Stomach (tissue), 9 donors: ENCODE results near the gene SPATA33. TPM values are rescaled to one million over a fixed set of nuclear protein-coding genes. Genes with fewer than 3 reads are reported as not detected.

Experiments
- DNase-seq, 2 donors: peaks; one replicate each; pipeline versions ENCODE4 v3.0.0 to v3.0.0-alpha.2; 2013 to 2019
- H3K27ac ChIP-seq, 5 donors: fragments of 200-600 bp in 4 of 5; sonication (generic) in 4 of 5; one replicate each; pipeline ENCODE4 v1.5.1; 2013 to 2019; ENCODE audit warnings: mild to moderate bottlenecking in 1 of 5, moderate library complexity in 1 of 5
- H3K27me3 ChIP-seq, 3 donors: fragments of 200-600 bp; sonication (generic); one replicate each; pipeline ENCODE4 v1.5.1; 2017 to 2019; ENCODE audit warnings: mixed run types in 1 of 3
- H3K36me3 ChIP-seq, 4 donors: fragments of 200-600 bp; sonication (generic); 1 replicate in 3 of 4; 2 replicates in 1 of 4; pipeline ENCODE4 v1.5.1; 2016 to 2019
- H3K4me1 ChIP-seq, 4 donors: fragments of 200-600 bp; sonication (generic); one replicate each; pipeline ENCODE4 v1.5.1; 2016 to 2019
- H3K4me3 ChIP-seq, 4 donors: fragments of 200-600 bp; sonication (generic) in 3 of 4; one replicate each; pipeline ENCODE4 v1.5.1; 2016 to 2019; ENCODE audit warnings: mild to moderate bottlenecking in 1 of 4
- H3K9me3 ChIP-seq, 4 donors: fragments of 200-600 bp; sonication (generic); one replicate each; pipeline ENCODE4 v1.5.1; 2016 to 2019
- CTCF ChIP-seq, 7 experiments: fragments of 450-650 bp in 4 of 7; fragments of 200-600 bp in 3 of 7; sonication (generic) in 3 of 7; IDR thresholded peaks; one replicate each; pipeline ENCODE4 v1.5.1; 2016 to 2019; ENCODE audit warnings: antibody characterized with exemption in 7 of 7, control low read depth in 2 of 7, mild to moderate bottlenecking in 1 of 7
- EP300 ChIP-seq: sonication (generic); formaldehyde crosslinking; IDR thresholded peaks from one replicate; pipeline ENCODE4 v1.6.1; 2017; ENCODE audit warnings: antibody characterized with exemption
- POLR2A ChIP-seq, 4 donors: fragments of 450-650 bp; IDR thresholded peaks; one replicate each; pipeline ENCODE4 v1.6.1; 2016; ENCODE audit warnings: antibody characterized with exemption in 4 of 4, control low read depth in 2 of 4, mild to moderate bottlenecking in 1 of 4, moderate library complexity in 1 of 4
- POLR2AphosphoS5 ChIP-seq, 3 donors: sonication (generic); formaldehyde crosslinking; IDR thresholded peaks; one replicate each; pipeline ENCODE4 v1.6.1; 2016; ENCODE audit warnings: antibody characterized with exemption in 3 of 3
- WGBS, 5 donors: extraction: QIAGEN DNeasy Blood & Tissue Kit in 3 of 5; methylation state at CpG; one replicate each; pipeline versions ENCODE4 v1.1.5 to v1.1.7; 2013 to 2018; 5-methylcytosine and 5-hydroxymethylcytosine counted together
- intact Hi-C: fragments of 100-400 bp; cut with DNase I; formaldehyde crosslinking; loops from one replicate; pipeline ENCODE4 v1.15.1; 2023; ENCODE audit warnings: low total_unique reads
- polyA plus RNA-seq, 3 donors: library from polyadenylated mRNA; stranded (reverse); fragments of 200-250 nt; gene quantifications; one replicate each; pipeline ENCODE4 v1.2.3, GENCODE V29; 2013
- total RNA-seq, 5 donors: library from RNA; depleted of rRNA; stranded (reverse); fragments of >200 nt; gene quantifications; one replicate each; pipeline versions ENCODE4 v1.1.0 to v1.2.3, GENCODE V29; 2014 to 2016
- donor health status: healthy with polysubstance abuse.
- donor health status: Bipolar disorder and iron deficiency.
- donor health status: healthy.

SPATA33 gene
- total and polyA plus RNA-seq, 8 donors, result 3.2 to 181 (median 11.1) TPM

DNA sequence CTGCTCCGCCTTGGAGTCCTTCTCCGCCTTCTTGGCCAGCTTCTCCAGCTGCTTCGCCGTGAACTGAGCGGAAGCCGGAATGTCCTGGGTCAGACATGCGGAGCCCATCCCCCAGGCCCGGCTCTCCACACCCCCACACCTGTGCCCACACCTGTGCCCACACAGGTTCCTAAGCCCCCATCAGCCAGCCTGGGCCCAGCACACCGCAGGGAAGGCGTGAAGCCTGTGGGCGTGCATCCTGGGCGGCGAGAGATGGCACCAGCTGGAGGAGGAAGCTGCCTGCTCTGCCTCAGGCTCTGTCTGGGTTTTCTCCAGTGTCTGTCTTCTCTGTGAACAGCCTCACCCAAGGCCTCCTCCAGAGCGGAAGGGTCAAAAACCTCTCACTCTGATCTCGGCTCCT lies 6.1 kb upstream of the SPATA33 start:
- peaks cover 15 to 68% (median 62%) of the 10 kb centered on the region in 4 donors for H3K36me3 ChIP-seq
- intact Hi-C loops, result no loop called here
- H3K27ac ChIP-seq, result no peak overlapping the region
- 84 to 93% (median 88%) methylated on average over 15 of the region's 15 CpGs for WGBS, 5 donors
- no peaks in the 10 kb centered on the region for H3K9me3 ChIP-seq
- H3K4me3 ChIP-seq, result no peak overlapping the region
- DNase-seq, result no peak
- no peak for TF ChIP-seq CTCF (IDR thresholded peaks at IDR 0.05)
- TF ChIP-seq POLR2AphosphoS5 (IDR thresholded peaks at IDR 0.05), result no peak
- TF ChIP-seq POLR2A (IDR thresholded peaks at IDR 0.05), result no peak
- TF ChIP-seq EP300, result no peak
- no peaks in the 10 kb centered on the region for H3K27me3 ChIP-seq
- H3K4me1 ChIP-seq, result peaks cover 5 to 33% (median 19%) of the 10 kb centered on the region in 4 donors

DNA sequence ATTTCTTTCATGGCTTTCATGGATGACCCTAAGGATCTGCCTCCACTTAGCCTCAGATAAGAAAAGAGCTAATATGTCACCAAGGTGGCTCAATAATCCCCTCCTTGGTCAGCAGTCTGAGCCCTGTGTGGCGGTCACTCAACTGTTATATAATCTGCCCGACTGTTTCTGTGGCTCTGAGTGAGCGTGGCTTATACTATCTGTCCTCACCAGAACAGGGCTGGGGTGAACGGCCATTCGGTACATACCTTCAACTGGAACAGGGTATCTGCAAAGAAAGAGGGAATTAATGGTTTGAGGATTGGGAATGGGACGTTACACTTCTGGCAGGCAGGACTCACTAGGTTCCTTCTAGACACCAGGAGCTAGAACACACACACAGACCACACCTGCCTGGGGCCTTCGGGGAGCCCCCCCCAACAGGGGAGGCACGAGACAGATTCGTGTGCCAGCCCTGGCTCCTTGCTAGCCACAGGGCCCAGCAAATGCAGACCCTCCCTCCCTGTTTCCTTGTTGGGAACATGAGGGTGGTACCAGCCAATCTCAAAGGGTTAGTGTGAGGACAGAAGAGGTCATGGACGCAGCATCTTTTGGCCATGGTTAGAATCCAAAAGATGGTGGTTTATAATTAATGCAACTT lies 3.9 kb upstream of the SPATA33 start:
- TF ChIP-seq EP300, result no peak
- TF ChIP-seq POLR2AphosphoS5 (IDR thresholded peaks at IDR 0.05), result no peak
- TF ChIP-seq POLR2A (IDR thresholded peaks at IDR 0.05), result no peak
- TF ChIP-seq CTCF (IDR thresholded peaks at IDR 0.05), result no peak
- DNase-seq, result no peak
- intact Hi-C loops, result no loop called here
- H3K27ac ChIP-seq, result no peak overlapping the region
- H3K4me3 ChIP-seq, result no peak overlapping the region
- H3K36me3 ChIP-seq, result peaks cover 7 to 53% (median 48%) of the 10 kb centered on the region in 4 donors
- H3K4me1 ChIP-seq, result peaks cover 15 to 46% (median 31%) of the 10 kb centered on the region in 4 donors
- no peaks in the 10 kb centered on the region for H3K27me3 ChIP-seq
- no peaks in the 10 kb centered on the region for H3K9me3 ChIP-seq
- 82 to 92% (median 86%) methylated on average over 7 to 10 of the region's 10 CpGs for WGBS, 5 donors

GRCh38 chr16:89655062-89655643 lies 2.5 kb upstream of the SPATA33 start:
- 54 to 70% (median 68%) methylated on average over 10 of the region's 10 CpGs for WGBS, 5 donors
- peaks cover 2 to 42% (median 36%) of the 10 kb centered on the region in 4 donors for H3K36me3 ChIP-seq
- DNase-seq, result no peak
- no peak overlapping the region for H3K27ac ChIP-seq
- no peak overlapping the region for H3K4me3 ChIP-seq
- no peaks in the 10 kb centered on the region for H3K27me3 ChIP-seq
- intact Hi-C loops, result no loop called here
- TF ChIP-seq POLR2AphosphoS5 (IDR thresholded peaks at IDR 0.05) (no peak), CTCF (IDR thresholded peaks at IDR 0.05) (no peak), POLR2A (IDR thresholded peaks at IDR 0.05) (no peak), EP300 (no peak)
- peaks cover 19 to 52% (median 37%) of the 10 kb centered on the region in 4 donors for H3K4me1 ChIP-seq
- H3K9me3 ChIP-seq, result no peaks in the 10 kb centered on the region

DNA sequence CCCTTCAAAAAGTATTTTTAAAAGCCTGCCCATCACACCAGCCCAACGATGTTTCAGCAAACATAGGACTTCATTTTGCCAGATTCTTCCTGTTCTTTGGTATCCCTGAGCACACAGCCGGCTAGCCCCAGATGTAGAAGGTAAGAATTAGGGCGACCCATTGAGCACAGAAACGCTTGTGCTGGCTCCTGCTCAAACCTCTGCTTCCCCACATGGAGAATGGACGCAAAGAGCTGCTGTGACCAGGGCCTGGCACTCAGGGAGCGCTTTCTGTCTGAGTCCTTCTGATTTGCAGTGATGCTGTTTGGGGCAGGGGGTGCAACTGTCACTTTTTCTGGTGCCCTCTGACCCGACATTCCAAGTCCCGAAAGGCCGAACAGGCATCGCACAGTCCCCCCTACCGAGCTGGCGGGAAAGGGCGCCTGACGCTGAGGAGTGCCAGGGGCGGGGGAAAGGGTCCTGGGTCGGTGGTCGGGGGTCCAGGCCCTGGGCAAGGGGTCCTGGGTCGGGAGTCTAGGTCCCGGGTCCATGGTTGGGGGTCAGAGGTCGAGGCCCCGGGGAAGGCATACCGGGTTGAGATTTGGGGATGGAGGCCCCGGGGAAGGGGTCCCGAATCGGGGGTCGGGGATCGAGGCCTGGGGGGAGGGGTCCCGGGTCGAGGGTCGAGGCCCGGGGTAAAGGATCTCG lies 1.1 kb upstream of the SPATA33 start:
- Histone ChIP-seq H3K36me3 (peaks cover 0 to 40% (median 36%) of the 10 kb centered on the region in 4 donors), H3K9me3 (no peaks in the 10 kb centered on the region), H3K4me3 (peak overlapping the region; percentile 67 to 100 (median 96)), H3K27me3 (no peaks in the 10 kb centered on the region), H3K27ac (peak overlapping the region; percentile 81 to 90 (median 88)), H3K4me1 (peaks cover 19 to 48% (median 33%) of the 10 kb centered on the region in 4 donors)
- DNase-seq, result no peak
- intact Hi-C loops, result no loop called here
- TF ChIP-seq POLR2A (IDR thresholded peaks at IDR 0.05) (no peak), CTCF (IDR thresholded peaks at IDR 0.05) (no peak), POLR2AphosphoS5 (IDR thresholded peaks at IDR 0.05) (no peak), EP300 (no peak)
- 26 to 42% (median 31%) methylated on average over 23 to 32 of the region's 32 CpGs for WGBS, 5 donors
